Kidney epithelial cell (primary cell): Measurements from ENCODE around the gene TKTL2. TPM values are rescaled to one million over a fixed set of nuclear protein-coding genes. Genes with fewer than 3 reads are reported as not detected.

Experiments
- DNase-seq: peaks from one replicate; pipeline ENCODE4 v3.0.0-alpha.2; 2010; ENCODE audit warnings: low read depth
- H3K27me3 ChIP-seq: 2 replicates; pipeline ENCODE4 v1.6.0; 2011; ENCODE audit warnings: low read length; ENCODE audit not compliant: control insufficient read depth, insufficient read depth
- H3K36me3 ChIP-seq: 2 replicates; pipeline ENCODE4 v1.5.1; 2011; ENCODE audit warnings: low read length; ENCODE audit not compliant: control insufficient read depth, insufficient read depth
- H3K4me3 ChIP-seq: 2 replicates; pipeline ENCODE4 v1.5.1; 2011; ENCODE audit warnings: low read depth, mild to moderate bottlenecking, control low read depth, low read length
- CTCF ChIP-seq: IDR thresholded peaks from 2 replicates; pipeline ENCODE4 v1.5.1; 2011; ENCODE audit warnings: mild to moderate bottlenecking, moderate library complexity, low read length, control low read depth, inconsistent platforms; ENCODE audit not compliant: insufficient read depth, poor library complexity, severe bottlenecking
- total RNA-seq: library from RNA; depleted of rRNA; stranded (reverse); fragments of >200 nt; gene quantifications from 2 replicates; pipeline ENCODE4 v1.2.3, GENCODE V29; 2015

Gene TKTL2
- total RNA-seq, 1 donor from 2014 or later, result not detected

GRCh38 chr4:163485589-163485988, 12.0 kb upstream of the TKTL2 start:
- TF ChIP-seq CTCF, result no peak
- no peak overlapping the region for H3K4me3 ChIP-seq
- no peaks in the 10 kb centered on the region for H3K36me3 ChIP-seq
- DNase-seq, result no peak
- H3K27me3 ChIP-seq, result no peaks in the 10 kb centered on the region

- no peaks in the 10 kb centered on the region for H3K27me3 ChIP-seq
- DNase-seq, result peak; percentile 14
- peak; percentile 71 for TF ChIP-seq CTCF
- no peak overlapping the region for H3K4me3 ChIP-seq
- H3K36me3 ChIP-seq, result no peaks in the 10 kb centered on the region
Observed at GRCh38 chr4:163484906-163485305, 11.4 kb upstream of the TKTL2 start.

GRCh38 chr4:163482190-163482589, 8.6 kb upstream of the TKTL2 start:
- no peak for DNase-seq
- Histone ChIP-seq H3K27me3 (no peaks in the 10 kb centered on the region), H3K4me3 (no peak overlapping the region), H3K36me3 (no peaks in the 10 kb centered on the region)
- no peak for TF ChIP-seq CTCF

DNA sequence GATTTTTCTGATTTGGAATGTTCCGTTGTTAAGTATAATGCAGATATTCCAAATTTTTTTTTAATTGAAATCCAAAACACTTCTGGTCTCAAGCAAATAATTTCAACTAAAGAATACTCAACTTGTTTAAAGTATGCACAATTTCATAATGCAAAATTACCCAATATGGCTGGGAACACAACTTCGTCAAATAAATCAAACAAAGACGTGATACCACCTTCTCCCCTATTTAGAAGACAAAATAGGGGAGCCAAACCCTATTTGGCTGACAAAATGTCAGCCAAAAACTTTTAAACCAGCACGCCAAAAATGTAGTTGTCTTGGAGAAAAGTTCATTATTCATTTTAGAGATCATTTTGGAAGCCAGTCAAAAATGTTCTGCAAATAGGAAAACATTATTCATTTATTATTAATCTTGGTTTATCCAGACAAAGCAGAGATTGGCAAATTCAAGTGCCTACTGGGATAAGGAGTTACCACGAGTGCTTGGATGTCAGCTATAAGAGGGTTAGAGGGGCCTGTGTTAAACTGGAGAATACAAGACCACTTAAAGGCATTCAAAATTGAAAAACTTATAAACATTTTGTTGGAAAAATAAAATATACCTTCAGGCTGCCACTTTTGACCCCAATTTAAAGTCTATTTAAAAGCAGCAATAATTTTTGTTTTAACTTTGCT, 3.3 kb upstream of the TKTL2 start:
- no peak for TF ChIP-seq CTCF
- Histone ChIP-seq H3K4me3 (no peak overlapping the region), H3K27me3 (no peaks in the 10 kb centered on the region), H3K36me3 (no peaks in the 10 kb centered on the region)
- DNase-seq, result no peak

DNA sequence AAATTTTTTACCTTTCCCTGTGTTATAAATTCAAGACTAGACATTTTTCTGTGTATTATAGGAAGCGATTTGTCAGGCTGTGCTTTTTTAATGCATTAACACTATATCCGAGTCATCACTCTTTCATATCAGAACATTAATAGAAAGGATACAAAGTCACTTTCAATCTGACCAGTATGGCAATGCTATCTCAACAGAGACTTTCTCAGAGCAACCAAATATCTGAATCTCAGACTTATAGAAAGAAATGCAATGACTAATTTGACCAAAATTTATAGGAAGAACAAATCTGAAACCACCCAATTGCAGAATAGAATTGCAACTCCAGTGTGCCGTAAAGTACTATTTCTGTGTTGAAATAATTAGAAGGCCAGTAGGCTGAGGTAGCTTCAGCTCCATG, 473 bp upstream of the TKTL2 start:
- H3K36me3 ChIP-seq, result no peaks in the 10 kb centered on the region
- DNase-seq, result no peak
- H3K27me3 ChIP-seq, result no peaks in the 10 kb centered on the region
- TF ChIP-seq CTCF, result no peak
- H3K4me3 ChIP-seq, result no peak overlapping the region

- Histone ChIP-seq H3K27me3 (no peaks in the 10 kb centered on the region), H3K4me3 (no peak overlapping the region), H3K36me3 (no peaks in the 10 kb centered on the region)
- no peak for TF ChIP-seq CTCF
- no peak for DNase-seq
Observed at GRCh38 chr4:163473130-163473529, 424 bp downstream of the TKTL2 start.
